ENCODE data around the gene UBALD2.

UBALD2 gene

DNA sequence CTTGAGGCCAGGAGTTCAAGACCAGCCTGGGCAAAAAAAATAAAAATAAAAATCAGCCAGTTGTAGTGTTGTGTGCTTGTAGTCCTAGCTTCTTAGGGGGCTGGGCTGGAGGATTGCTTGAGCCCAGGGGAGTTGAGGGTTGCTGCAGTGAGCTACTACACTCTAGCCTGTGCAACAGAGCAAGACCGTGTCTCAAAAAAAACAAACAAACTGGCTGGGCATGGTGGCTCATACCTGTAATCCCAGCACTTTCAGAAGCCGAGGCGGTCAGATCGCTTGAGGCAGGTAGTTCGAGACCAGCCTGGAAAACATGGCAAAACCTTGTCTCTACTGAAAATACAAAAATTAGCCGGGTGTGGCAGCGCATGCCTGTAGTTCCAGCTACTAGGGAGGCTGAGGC, 4.9 kb upstream of the UBALD2 start:
- Histone ChIP-seq H3K9me3 (ENCODE audit: control insufficient read depth, insufficient read depth, low read length) (no peaks in the 10 kb centered on the region), H3K9me2 (replicated peaks; ENCODE audit: control insufficient read depth, low read length) (no peaks in the 10 kb centered on the region), H3K27me3 (ENCODE audit: control insufficient read depth, low read length) (no peaks in the 10 kb centered on the region), H3K36me3 (ENCODE audit: control insufficient read depth, low read length) (no peaks in the 10 kb centered on the region), H3F3A (ENCODE audit: control insufficient read depth, insufficient read depth) (peaks cover 27% of the 10 kb centered on the region), H3K27ac (ENCODE audit: low read depth, low read length) (peak overlapping the region; percentile 77), H3K4me2 (ENCODE audit: low read length) (peak overlapping the region; percentile 73), H3K79me2 (ENCODE audit: control insufficient read depth, low read length) (no peaks in the 10 kb centered on the region), H4K20me1 (ENCODE audit: control insufficient read depth, insufficient read depth, low read depth, low read length) (no peaks in the 10 kb centered on the region), H3K4me3 (ENCODE audit: low read length) (peak overlapping the region; percentile 68), H3K4me1 (ENCODE audit: control insufficient read depth, low read length) (peaks cover 64% of the 10 kb centered on the region)
- no peak for TF ChIP-seq EZH2phosphoT487 (IDR thresholded peaks at IDR 0.05; ENCODE audit: borderline replicate concordance, low read length)
- TF ChIP-seq CTCF (IDR thresholded peaks at IDR 0.05; ENCODE audit: low read depth, low read length, poor library complexity, severe bottlenecking) = no peak

- H3K4me3 ChIP-seq (ENCODE audit: low read length) = peak overlapping the region; percentile 68
- H3F3A ChIP-seq (ENCODE audit: control insufficient read depth, insufficient read depth) = peaks cover 27% of the 10 kb centered on the region
- H3K9me2 ChIP-seq (replicated peaks; ENCODE audit: control insufficient read depth, low read length) = no peaks in the 10 kb centered on the region
- H3K9me3 ChIP-seq (ENCODE audit: control insufficient read depth, insufficient read depth, low read length) = no peaks in the 10 kb centered on the region
- H3K36me3 ChIP-seq (ENCODE audit: control insufficient read depth, low read length) = peaks cover 1% of the 10 kb centered on the region
- H3K27me3 ChIP-seq (ENCODE audit: control insufficient read depth, low read length) = no peaks in the 10 kb centered on the region
- TF ChIP-seq CTCF (IDR thresholded peaks at IDR 0.05; ENCODE audit: low read depth, low read length, poor library complexity, severe bottlenecking) = no peak
- H3K4me1 ChIP-seq (ENCODE audit: control insufficient read depth, low read length) = peaks cover 64% of the 10 kb centered on the region
- H4K20me1 ChIP-seq (ENCODE audit: control insufficient read depth, insufficient read depth, low read depth, low read length) = no peaks in the 10 kb centered on the region
- H3K27ac ChIP-seq (ENCODE audit: low read depth, low read length) = peak overlapping the region; percentile 77
- peaks cover 2% of the 10 kb centered on the region for H3K79me2 ChIP-seq (ENCODE audit: control insufficient read depth, low read length)
- peak overlapping the region; percentile 73 for H3K4me2 ChIP-seq (ENCODE audit: low read length)
Observed at GRCh38 chr17:76260669-76261068, 4.5 kb upstream of the UBALD2 start.

GRCh38 chr17:76261421-76262215, 3.5 kb upstream of the UBALD2 start:
- Histone ChIP-seq H4K20me1 (ENCODE audit: control insufficient read depth, insufficient read depth, low read depth, low read length) (no peaks in the 10 kb centered on the region), H3K79me2 (ENCODE audit: control insufficient read depth, low read length) (peaks cover 11% of the 10 kb centered on the region), H3K9me3 (ENCODE audit: control insufficient read depth, insufficient read depth, low read length) (no peaks in the 10 kb centered on the region), H3F3A (ENCODE audit: control insufficient read depth, insufficient read depth) (peaks cover 27% of the 10 kb centered on the region), H3K27me3 (ENCODE audit: control insufficient read depth, low read length) (no peaks in the 10 kb centered on the region), H3K4me2 (ENCODE audit: low read length) (peak overlapping the region; percentile 73), H3K4me3 (ENCODE audit: low read length) (peak overlapping the region; percentile 68), H3K9me2 (replicated peaks; ENCODE audit: control insufficient read depth, low read length) (no peaks in the 10 kb centered on the region), H3K36me3 (ENCODE audit: control insufficient read depth, low read length) (peaks cover 11% of the 10 kb centered on the region), H3K4me1 (ENCODE audit: control insufficient read depth, low read length) (peaks cover 66% of the 10 kb centered on the region), H3K27ac (ENCODE audit: low read depth, low read length) (peak overlapping the region; percentile 77)
- TF ChIP-seq CTCF (IDR thresholded peaks at IDR 0.05; ENCODE audit: low read depth, low read length, poor library complexity, severe bottlenecking) (peak; percentile 30), EZH2phosphoT487 (IDR thresholded peaks at IDR 0.05; ENCODE audit: borderline replicate concordance, low read length) (no peak)
